Peyer's patch (tissue), 4 donors: ENCODE results near the gene GRID2. TPM values are rescaled to one million over a fixed set of nuclear protein-coding genes. Genes with fewer than 3 reads are reported as not detected.

ENCODE experiments used
- DNase-seq, 3 donors: peaks; one replicate each; pipeline ENCODE4 v3.0.0-alpha.2; 2017 to 2019
- H3K27ac ChIP-seq, 4 donors: fragments of 200-600 bp; sonication (generic); one replicate each; pipeline ENCODE4 v1.5.1; 2016 to 2019
- H3K27me3 ChIP-seq, 2 donors: fragments of 200-600 bp; sonication (generic); one replicate each; pipeline ENCODE4 v1.5.1; 2019
- H3K36me3 ChIP-seq, 3 donors: fragments of 200-600 bp; sonication (generic); one replicate each; pipeline ENCODE4 v1.5.1; 2016 to 2019
- H3K4me1 ChIP-seq, 4 donors: fragments of 200-600 bp; sonication (generic); one replicate each; pipeline ENCODE4 v1.5.1; 2016 to 2019
- H3K4me3 ChIP-seq, 4 donors: fragments of 200-600 bp; sonication (generic); 1 replicate in 3 of 4; 2 replicates in 1 of 4; pipeline ENCODE4 v1.5.1; 2016 to 2019; ENCODE audit warnings: mild to moderate bottlenecking in 1 of 4
- H3K9me3 ChIP-seq, 4 donors: fragments of 200-600 bp; sonication (generic); one replicate each; pipeline ENCODE4 v1.5.1; 2016 to 2019; ENCODE audit warnings: mild to moderate bottlenecking in 1 of 4
- POLR2A ChIP-seq, 2 donors: fragments of 450-650 bp; IDR thresholded peaks; one replicate each; pipeline ENCODE4 v1.5.1; 2017; ENCODE audit warnings: antibody characterized with exemption in 2 of 2, mild to moderate bottlenecking in 2 of 2, moderate library complexity in 2 of 2
- total RNA-seq, 4 donors: library from RNA; depleted of rRNA; stranded (reverse); fragments of >200 nt; gene quantifications; one replicate each; pipeline ENCODE4 v1.1.0, GENCODE V29; 2016
- TF ChIP-seq, protein P1 (sequence below), 6 experiments: fragments of 450-650 bp in 4 of 6; fragments of 200-600 bp in 2 of 6; sonication (generic) in 1 of 6; IDR thresholded peaks; one replicate each; pipeline ENCODE4 v1.5.1; 2017 to 2019; ENCODE audit warnings: antibody characterized with exemption in 6 of 6, mild to moderate bottlenecking in 3 of 6, moderate library complexity in 1 of 6

GRID2 gene
- total RNA-seq, 4 donors from 2014 or later, result 0.54 TPM; not detected in 3

DNA sequence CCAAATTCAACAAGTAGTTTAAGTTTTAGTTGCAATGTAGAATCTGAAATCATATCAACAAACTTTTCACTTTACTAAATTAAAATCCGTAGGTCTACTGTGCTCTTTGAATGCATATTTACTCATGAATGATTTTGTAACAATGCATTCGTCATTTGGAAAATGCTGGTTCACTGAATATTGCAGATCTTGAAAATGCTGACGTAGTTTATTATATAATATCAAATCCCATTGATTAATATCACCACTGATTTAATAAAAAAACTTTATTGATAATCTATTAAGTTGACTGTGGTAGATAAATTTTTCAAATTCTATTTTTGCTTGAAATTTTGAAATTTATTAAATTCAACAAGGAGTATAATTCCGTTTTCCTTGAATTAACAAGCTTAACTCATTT lies 540.0 kb downstream of the GRID2 start:
- DNase-seq, result no peak
- TF ChIP-seq, protein P1, sequence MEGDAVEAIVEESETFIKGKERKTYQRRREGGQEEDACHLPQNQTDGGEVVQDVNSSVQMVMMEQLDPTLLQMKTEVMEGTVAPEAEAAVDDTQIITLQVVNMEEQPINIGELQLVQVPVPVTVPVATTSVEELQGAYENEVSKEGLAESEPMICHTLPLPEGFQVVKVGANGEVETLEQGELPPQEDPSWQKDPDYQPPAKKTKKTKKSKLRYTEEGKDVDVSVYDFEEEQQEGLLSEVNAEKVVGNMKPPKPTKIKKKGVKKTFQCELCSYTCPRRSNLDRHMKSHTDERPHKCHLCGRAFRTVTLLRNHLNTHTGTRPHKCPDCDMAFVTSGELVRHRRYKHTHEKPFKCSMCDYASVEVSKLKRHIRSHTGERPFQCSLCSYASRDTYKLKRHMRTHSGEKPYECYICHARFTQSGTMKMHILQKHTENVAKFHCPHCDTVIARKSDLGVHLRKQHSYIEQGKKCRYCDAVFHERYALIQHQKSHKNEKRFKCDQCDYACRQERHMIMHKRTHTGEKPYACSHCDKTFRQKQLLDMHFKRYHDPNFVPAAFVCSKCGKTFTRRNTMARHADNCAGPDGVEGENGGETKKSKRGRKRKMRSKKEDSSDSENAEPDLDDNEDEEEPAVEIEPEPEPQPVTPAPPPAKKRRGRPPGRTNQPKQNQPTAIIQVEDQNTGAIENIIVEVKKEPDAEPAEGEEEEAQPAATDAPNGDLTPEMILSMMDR (IDR thresholded peaks at IDR 0.05), result no peak
- TF ChIP-seq POLR2A (IDR thresholded peaks at IDR 0.05), result no peak
- Histone ChIP-seq H3K4me3 (no peak overlapping the region), H3K9me3 (no peaks in the 10 kb centered on the region), H3K27me3 (no peaks in the 10 kb centered on the region), H3K36me3 (no peaks in the 10 kb centered on the region), H3K27ac (no peak overlapping the region), H3K4me1 (no peaks in the 10 kb centered on the region)

- no peaks in the 10 kb centered on the region for H3K9me3 ChIP-seq
Measured at GRCh38 chr4:92847026-92847425, 543.3 kb downstream of the GRID2 start.

GRCh38 chr4:92862509-92862908 lies 558.7 kb downstream of the GRID2 start:
- TF ChIP-seq POLR2A (IDR thresholded peaks at IDR 0.05), result no peak
- TF ChIP-seq, protein P1 (IDR thresholded peaks at IDR 0.05), result no peak
- no peaks in the 10 kb centered on the region for H3K36me3 ChIP-seq
- DNase-seq, result no peak
- H3K27ac ChIP-seq, result no peak overlapping the region
- no peak overlapping the region for H3K4me3 ChIP-seq
- no peaks in the 10 kb centered on the region for H3K27me3 ChIP-seq
- no peaks in the 10 kb centered on the region for H3K4me1 ChIP-seq
- no peaks in the 10 kb centered on the region for H3K9me3 ChIP-seq

More at GRCh38 chr4:92847026-92847425, 543.3 kb downstream of the GRID2 start:
- H3K27me3 ChIP-seq, result no peaks in the 10 kb centered on the region
- H3K4me1 ChIP-seq, result no peaks in the 10 kb centered on the region
- DNase-seq, result no peak
- TF ChIP-seq, protein P1 (IDR thresholded peaks at IDR 0.05), result no peak
- TF ChIP-seq POLR2A (IDR thresholded peaks at IDR 0.05), result no peak
- no peaks in the 10 kb centered on the region for H3K36me3 ChIP-seq
- H3K4me3 ChIP-seq, result no peak overlapping the region
- no peak overlapping the region for H3K27ac ChIP-seq

- no peak for TF ChIP-seq POLR2A (IDR thresholded peaks at IDR 0.05)
- TF ChIP-seq, protein P1 (IDR thresholded peaks at IDR 0.05), result no peak
- DNase-seq, result no peak
- no peak overlapping the region for H3K27ac ChIP-seq
Measured at GRCh38 chr4:92864096-92864495, 560.3 kb downstream of the GRID2 start.

DNA sequence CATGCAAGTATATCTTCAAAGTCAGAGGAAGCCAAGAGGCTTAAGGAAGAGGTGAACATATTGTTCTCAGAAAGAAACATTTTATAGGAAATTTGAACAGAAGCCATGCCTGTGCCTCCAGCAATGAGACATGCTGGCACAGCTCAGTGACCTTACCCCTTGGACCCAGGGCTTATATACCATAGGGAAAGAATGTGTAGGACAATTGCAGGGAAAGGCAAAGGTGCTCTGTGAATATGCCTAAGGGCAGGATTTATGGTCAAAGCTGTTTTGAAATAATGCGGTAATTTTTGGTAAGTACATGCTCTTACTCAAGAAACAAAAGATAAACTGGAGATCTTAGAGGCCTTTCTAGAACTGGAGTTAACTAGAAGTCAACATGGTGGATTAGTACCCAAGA lies 568.8 kb downstream of the GRID2 start:
- Histone ChIP-seq H3K36me3 (no peaks in the 10 kb centered on the region), H3K4me1 (no peaks in the 10 kb centered on the region), H3K4me3 (no peak overlapping the region), H3K27ac (no peak overlapping the region), H3K9me3 (no peaks in the 10 kb centered on the region), H3K27me3 (no peaks in the 10 kb centered on the region)
- TF ChIP-seq, protein P1 (IDR thresholded peaks at IDR 0.05), result no peak
- no peak for TF ChIP-seq POLR2A (IDR thresholded peaks at IDR 0.05)
- DNase-seq, result no peak

More at GRCh38 chr4:92864096-92864495, 560.3 kb downstream of the GRID2 start:
- Histone ChIP-seq H3K9me3 (no peaks in the 10 kb centered on the region), H3K27me3 (no peaks in the 10 kb centered on the region), H3K36me3 (no peaks in the 10 kb centered on the region), H3K4me1 (no peaks in the 10 kb centered on the region), H3K4me3 (no peak overlapping the region)

GRCh38 chr4:92885632-92886031 lies 581.9 kb downstream of the GRID2 start:
- no peak for TF ChIP-seq POLR2A (IDR thresholded peaks at IDR 0.05)
- TF ChIP-seq, protein P1 (IDR thresholded peaks at IDR 0.05), result no peak
- H3K27me3 ChIP-seq, result no peaks in the 10 kb centered on the region
- no peak for DNase-seq
- H3K4me1 ChIP-seq, result no peaks in the 10 kb centered on the region
- H3K4me3 ChIP-seq, result no peak overlapping the region
- no peaks in the 10 kb centered on the region for H3K36me3 ChIP-seq
- H3K9me3 ChIP-seq, result no peaks in the 10 kb centered on the region
- no peak overlapping the region for H3K27ac ChIP-seq
